SHP77 treated with DMSO at 0.1 percent for 48 hours (cell line): ENCODE measurements around the gene NLE1.
"Not testable (repeated sequence)": the region's sequence is repeated elsewhere in the genome, so short reads cannot be mapped to it uniquely, and the experiment has no call there.

Experiments
- DNase-seq: peaks from one replicate; lab custom pipeline; 2025; lab: John Stamatoyannopoulos, UW

Gene NLE1

GRCh38 chr17:35127751-35128514, 14.2 kb downstream of the NLE1 start:
- DNase-seq = no peak

DNA sequence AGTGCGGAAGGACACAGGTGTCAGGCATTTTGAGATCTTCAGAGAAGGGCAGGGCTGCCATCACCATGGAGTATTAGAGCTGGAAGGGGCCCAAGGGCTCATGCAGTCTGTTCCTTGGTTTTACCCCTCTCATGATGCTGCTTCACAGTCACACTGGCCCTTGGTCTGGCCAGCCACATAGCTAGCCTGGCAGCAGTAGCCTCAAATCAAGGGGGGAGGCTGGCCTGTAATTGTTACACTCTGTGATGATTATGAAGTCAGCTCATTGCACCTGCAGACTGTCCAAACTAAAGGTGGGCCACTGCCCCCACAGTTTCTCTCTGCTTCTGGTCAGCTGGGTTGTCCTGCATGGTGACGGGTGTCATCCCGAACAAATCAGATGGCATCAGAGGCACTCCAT, 20.8 kb downstream of the NLE1 start, which contains the start of gene FNDC8:
TSS of gene FNDC8 (plus strand) at position 301 of the 400 bp plus-strand sequence. CDS start at position 380, 79 bp downstream.
- DNase-seq = no peak

- DNase-seq = peak; percentile 43
These were observed 22.5 kb downstream of the NLE1 start, which contains the start of gene RAD51D for GRCh38 chr17:35119370-35120165. TSS of gene RAD51D (minus strand) at chr17:35119860. CDS start at chr17:35119613, 247 bp downstream.

DNA sequence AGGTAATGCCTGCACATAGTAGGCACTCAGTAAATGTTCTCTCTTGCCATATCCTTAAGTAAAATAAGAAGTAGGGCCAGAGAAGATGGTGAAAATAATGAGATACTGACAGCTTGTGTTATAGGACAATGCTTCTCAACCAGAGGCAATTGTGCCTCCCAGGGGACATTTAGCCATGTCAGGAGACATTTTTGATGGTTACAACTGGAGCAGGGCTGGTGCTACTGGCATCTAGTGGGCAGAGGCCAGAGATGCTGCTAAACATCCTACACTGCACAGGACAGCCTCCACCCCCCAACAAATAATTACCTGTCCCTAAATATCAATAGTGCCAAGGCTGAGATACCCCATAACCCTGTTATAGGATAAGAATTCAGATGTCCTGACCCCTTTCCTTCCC, 24.1 kb downstream of the NLE1 start:
- no peak for DNase-seq

DNA sequence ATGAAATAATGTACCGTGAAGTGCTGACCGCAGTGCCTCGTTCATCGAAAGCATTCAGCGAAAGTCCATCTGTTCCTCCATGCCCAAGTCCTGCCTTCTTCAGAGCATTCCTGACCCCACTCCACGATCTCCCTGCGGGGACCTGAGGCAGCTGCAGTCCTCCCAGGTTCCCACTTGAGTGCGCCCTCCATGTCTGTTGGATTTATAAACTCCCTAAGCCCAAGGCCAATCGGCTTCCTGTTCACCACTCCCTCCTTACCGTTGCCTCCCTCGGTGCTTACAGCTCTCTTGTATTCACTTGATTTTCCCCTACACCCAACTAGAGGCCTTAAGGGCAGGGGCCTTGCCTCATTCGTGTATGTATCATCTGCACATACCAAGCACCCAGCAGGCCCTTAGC, 25.3 kb downstream of the NLE1 start:
- DNase-seq = no peak

- not testable (repeated sequence) for DNase-seq
These were observed 31.3 kb downstream of the NLE1 start for GRCh38 chr17:35110791-35111190.

- no peak for DNase-seq
These were observed 37.2 kb downstream of the NLE1 start for GRCh38 chr17:35104844-35105450.

- no peak for DNase-seq
These were observed 38.8 kb downstream of the NLE1 start for GRCh38 chr17:35103271-35103670.

- DNase-seq = no peak
These were observed 40.4 kb downstream of the NLE1 start for GRCh38 chr17:35101725-35102124.

GRCh38 chr17:35101036-35101435, 41.1 kb downstream of the NLE1 start:
- DNase-seq = no peak

GRCh38 chr17:35099908-35100307, 42.2 kb downstream of the NLE1 start:
- no peak for DNase-seq

GRCh38 chr17:35097776-35098175, 44.3 kb downstream of the NLE1 start:
- DNase-seq = no peak

- no peak for DNase-seq
These were observed 46.4 kb downstream of the NLE1 start for GRCh38 chr17:35095741-35096140.

- no peak for DNase-seq
These were observed 47.2 kb downstream of the NLE1 start for GRCh38 chr17:35094902-35095301.

DNA sequence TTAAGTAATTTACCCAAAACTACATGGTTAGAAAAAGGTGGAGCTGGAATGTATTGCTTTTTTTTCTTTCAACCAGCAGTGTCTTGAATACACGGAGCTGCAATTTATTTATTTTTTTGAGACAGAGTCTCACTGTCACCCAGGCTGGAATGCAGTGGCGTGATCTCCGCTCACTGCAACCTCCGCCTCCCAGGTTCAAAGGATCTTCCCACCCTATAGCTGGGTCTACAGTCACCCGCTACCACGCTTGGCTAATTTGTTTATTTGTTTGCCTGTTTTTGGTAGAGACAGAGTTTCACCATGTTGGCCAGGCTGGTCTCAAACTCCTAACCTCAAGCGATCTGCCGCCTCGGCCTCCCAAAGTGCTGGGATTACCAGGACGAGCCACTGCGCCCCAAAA, 51.4 kb downstream of the NLE1 start:
- DNase-seq = not testable (repeated sequence)

DNA sequence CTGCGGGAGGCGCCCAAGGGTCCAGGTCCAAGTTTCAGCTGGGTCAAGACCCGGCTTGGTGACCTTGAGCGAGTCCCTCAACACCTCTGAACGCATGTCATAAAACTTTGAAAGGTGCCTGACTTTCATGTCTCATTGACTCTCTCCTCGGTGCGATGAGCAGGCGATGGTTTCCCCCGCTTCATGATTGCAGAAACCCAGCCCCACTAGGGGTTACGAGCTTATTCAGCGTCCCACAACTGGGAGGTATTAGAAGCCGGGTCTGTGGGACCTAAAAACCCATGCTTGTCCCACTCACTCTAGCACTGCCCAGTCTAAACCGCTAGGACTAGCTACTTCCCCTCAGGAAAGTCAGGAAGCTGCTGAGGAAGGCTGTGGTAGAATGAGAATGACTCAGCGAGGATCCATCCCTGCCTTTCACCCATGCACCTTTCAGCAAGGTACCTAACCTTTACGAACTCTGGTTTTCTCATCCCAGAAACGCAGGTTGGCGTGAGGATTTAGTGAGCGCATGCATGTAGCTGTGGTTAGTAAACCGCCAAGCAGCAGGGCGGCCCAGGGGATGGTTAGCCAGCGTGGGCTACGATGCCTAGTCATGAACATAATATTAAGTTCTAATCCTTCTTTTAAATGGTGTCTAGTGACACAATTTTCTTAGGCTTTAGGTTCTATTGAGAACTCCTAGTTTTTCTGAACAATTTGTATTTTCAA, 52.4 kb downstream of the NLE1 start:
- peak; percentile 33 for DNase-seq

GRCh38 chr17:35088881-35089585, 53.1 kb downstream of the NLE1 start:
- DNase-seq = peak; percentile 54

GRCh38 chr17:35088356-35088880, 53.7 kb downstream of the NLE1 start:
- DNase-seq = no peak

- no peak for DNase-seq
These were observed 54.3 kb downstream of the NLE1 start for GRCh38 chr17:35087731-35088355.

DNA sequence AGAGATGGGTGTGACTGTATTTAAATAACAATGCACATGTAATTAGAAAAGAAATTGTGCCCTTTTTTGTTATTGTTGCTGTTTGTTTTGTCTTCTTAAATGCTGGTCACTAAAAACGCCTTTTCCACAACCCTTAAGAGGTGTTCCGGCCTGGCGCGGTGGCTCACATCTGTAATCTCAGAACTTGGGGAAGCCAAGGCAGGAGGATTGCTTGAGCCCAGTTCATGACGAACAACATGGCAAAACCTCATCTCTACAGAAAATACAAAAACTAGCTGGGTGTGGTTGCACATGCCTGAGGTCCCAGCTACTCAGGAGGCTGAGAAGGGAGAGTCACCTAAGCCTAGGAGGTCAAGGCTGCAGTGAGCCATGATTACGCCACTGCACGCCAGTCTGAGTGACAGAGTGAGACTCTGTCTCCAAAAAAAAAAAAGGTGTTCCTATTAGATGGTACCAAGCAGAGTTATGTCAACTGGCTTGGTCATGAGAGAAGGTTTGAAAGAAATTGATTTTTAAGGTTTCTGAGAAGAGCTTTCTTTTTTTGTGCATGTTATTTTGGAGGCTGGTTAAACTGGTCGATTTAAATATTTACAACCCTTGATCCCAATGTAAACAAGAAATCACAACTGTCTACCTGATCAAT, 55.1 kb downstream of the NLE1 start:
- no peak for DNase-seq
